HepG2 (cell line): Measurements from ENCODE around the gene SDR42E2. TPM values are rescaled to one million over a fixed set of nuclear protein-coding genes. Genes with fewer than 3 reads are reported as not detected.
A peak's percentile ranks its signal among the peaks of the same experiment; 100 is the strongest.

Source experiments
- AFF4 ChIP-seq: sonication (generic); formaldehyde crosslinking; IDR thresholded peaks from 2 replicates; pipeline ENCODE4 v1.4.0; 2020; ENCODE audit warnings: missing genetic modification reagents
- CAMTA2 ChIP-seq: sonication (generic); formaldehyde crosslinking; IDR thresholded peaks from 2 replicates; pipeline ENCODE4 v1.4.0; 2020; ENCODE audit warnings: mild to moderate bottlenecking, missing genetic modification reagents, borderline replicate concordance
- KLF16 ChIP-seq, 2 experiments: sonication (generic) in 1 of 2; formaldehyde crosslinking in 1 of 2; IDR thresholded peaks; 2 replicates each; pipeline versions ENCODE4 v1.6.1 to v1.8.0; 2016 to 2023; ENCODE audit warnings: missing genetic modification reagents in 2 of 2, missing compliant biosample characterization in 1 of 2
- MED1 ChIP-seq: sonication (generic); formaldehyde crosslinking; IDR thresholded peaks from 2 replicates; pipeline ENCODE4 v1.4.0; 2020; ENCODE audit warnings: missing genetic modification reagents
- MTA1 ChIP-seq: sonication (generic); formaldehyde crosslinking; IDR thresholded peaks from 2 replicates; pipeline ENCODE4 v1.4.0; 2020; ENCODE audit warnings: missing genetic modification reagents, mild to moderate bottlenecking, borderline replicate concordance
- MYNN ChIP-seq: sonication (generic); formaldehyde crosslinking; IDR thresholded peaks from 2 replicates; pipeline ENCODE4 v1.4.0; 2020; ENCODE audit warnings: mild to moderate bottlenecking, low read depth, missing genetic modification reagents
- PITX1 ChIP-seq: sonication (generic); formaldehyde crosslinking; IDR thresholded peaks from 2 replicates; pipeline ENCODE4 v1.5.1; 2020; ENCODE audit warnings: mild to moderate bottlenecking, missing genetic modification reagents
- REXO4 ChIP-seq: sonication (generic); formaldehyde crosslinking; IDR thresholded peaks from 2 replicates; pipeline ENCODE4 v1.8.0; 2022; ENCODE audit warnings: missing genetic modification reagents, mild to moderate bottlenecking, borderline replicate concordance
- SMAD3 ChIP-seq: sonication (generic); formaldehyde crosslinking; IDR thresholded peaks from 2 replicates; pipeline ENCODE4 v1.4.0; 2020; ENCODE audit warnings: missing genetic modification reagents
- SNAPC4 ChIP-seq: sonication (generic); formaldehyde crosslinking; IDR thresholded peaks from 2 replicates; pipeline ENCODE4 v1.4.0; 2020; ENCODE audit warnings: mild to moderate bottlenecking, missing genetic modification reagents
- TFDP1 ChIP-seq: IDR thresholded peaks from 2 replicates; pipeline ENCODE4 v1.6.1; 2016; ENCODE audit warnings: missing compliant biosample characterization, missing genetic modification reagents, borderline replicate concordance
- XRCC5 ChIP-seq: fragments of 200-400 bp; formaldehyde crosslinking; optimal IDR thresholded peaks from 2 replicates; pipeline ENCODE3; 2017; ENCODE audit warnings: mild to moderate bottlenecking, low read length
- ZFP36L2 ChIP-seq: sonication (generic); formaldehyde crosslinking; IDR thresholded peaks from 2 replicates; pipeline ENCODE4 v1.4.0; 2020; ENCODE audit warnings: missing genetic modification reagents
- ZNF343 ChIP-seq: sonication (generic); formaldehyde crosslinking; IDR thresholded peaks from 2 replicates; pipeline ENCODE4 v1.4.0; 2020; ENCODE audit warnings: mild to moderate bottlenecking, missing genetic modification reagents
- ZNF557 ChIP-seq: sonication (generic); formaldehyde crosslinking; IDR thresholded peaks from 2 replicates; pipeline ENCODE4 v1.4.0; 2020; ENCODE audit warnings: missing genetic modification reagents
- ZNF674 ChIP-seq: sonication (generic); formaldehyde crosslinking; IDR thresholded peaks from 2 replicates; pipeline ENCODE4 v1.5.0; 2020; ENCODE audit warnings: low read depth, mild to moderate bottlenecking, missing genetic modification reagents
- polyA plus RNA-seq, 8 experiments: library from polyadenylated mRNA; depleted of rRNA in 3 of 8; stranded (reverse) in 7 of 8; unstranded in 1 of 8; fragments of >200 nt; fragmentation: Illumina TruSeq in 4 of 8; extraction: Trizol in 4 of 8; gene quantifications; 2 replicates each; pipeline versions ENCODE4 v1.2.1 to v1.2.3, GENCODE V29; 2011 to 2016; ENCODE audit warnings: low read depth in 4 of 8, missing spikeins in 1 of 8, mixed read lengths in 1 of 8; ENCODE audit not compliant: insufficient read depth in 1 of 8
- total RNA-seq, 5 experiments: library from RNA; depleted of rRNA; stranded (reverse); fragments of >200 nt; fragmentation: Illumina TruSeq; extraction: Trizol; gene quantifications; 2 replicates each; pipeline ENCODE4 v1.2.3, GENCODE V29; 2016; ENCODE audit warnings: low read depth in 1 of 5
- TF ChIP-seq, protein P1 (sequence below): sonication (generic); formaldehyde crosslinking; IDR thresholded peaks from 2 replicates; pipeline ENCODE4 v1.5.1; 2020; ENCODE audit warnings: missing genetic modification reagents, mild to moderate bottlenecking, borderline replicate concordance

The SDR42E2 gene
- total and polyA plus RNA-seq, 2 of the 13 experiments (the other 11 are each of a cell fraction or from before 2014, with no cell fraction given): 0.05 to 0.11 TPM

GRCh38 chr16:22191532-22192260 lies 29.4 kb downstream of the SDR42E2 start (continued):
- TF ChIP-seq ZFP36L2 (CRISPR knock-in tag): no peak
- TF ChIP-seq KLF16 (CRISPR knock-in tag; IDR thresholded peaks at IDR 0.05): no peak
- no peak for TF ChIP-seq AFF4 (CRISPR knock-in tag)
- no peak for TF ChIP-seq REXO4
- TF ChIP-seq SNAPC4 (CRISPR knock-in tag): peak; percentile 97
- no peak for TF ChIP-seq SMAD3
- no peak for TF ChIP-seq XRCC5
- no peak for TF ChIP-seq ZNF343
- no peak for TF ChIP-seq PITX1 (CRISPR knock-in tag)
- TF ChIP-seq MYNN (CRISPR knock-in tag): no peak
- TF ChIP-seq ZNF557: no peak
- TF ChIP-seq, protein P1, sequence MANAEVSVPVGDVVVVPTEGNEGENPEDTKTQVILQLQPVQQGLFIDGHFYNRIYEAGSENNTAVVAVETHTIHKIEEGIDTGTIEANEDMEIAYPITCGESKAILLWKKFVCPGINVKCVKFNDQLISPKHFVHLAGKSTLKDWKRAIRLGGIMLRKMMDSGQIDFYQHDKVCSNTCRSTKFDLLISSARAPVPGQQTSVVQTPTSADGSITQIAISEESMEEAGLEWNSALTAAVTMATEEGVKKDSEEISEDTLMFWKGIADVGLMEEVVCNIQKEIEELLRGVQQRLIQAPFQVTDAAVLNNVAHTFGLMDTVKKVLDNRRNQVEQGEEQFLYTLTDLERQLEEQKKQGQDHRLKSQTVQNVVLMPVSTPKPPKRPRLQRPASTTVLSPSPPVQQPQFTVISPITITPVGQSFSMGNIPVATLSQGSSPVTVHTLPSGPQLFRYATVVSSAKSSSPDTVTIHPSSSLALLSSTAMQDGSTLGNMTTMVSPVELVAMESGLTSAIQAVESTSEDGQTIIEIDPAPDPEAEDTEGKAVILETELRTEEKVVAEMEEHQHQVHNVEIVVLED: no peak
- TF ChIP-seq TFDP1 (CRISPR knock-in tag): no peak
- TF ChIP-seq MED1: no peak
- no peak for TF ChIP-seq CAMTA2 (CRISPR knock-in tag)
- TF ChIP-seq MTA1 (CRISPR knock-in tag): no peak
- TF ChIP-seq ZNF674 (CRISPR knock-in tag): no peak
